Measurements from ENCODE around the gene MACF1. TPM values are rescaled to one million over a fixed set of nuclear protein-coding genes. Genes with fewer than 3 reads are reported as not detected.
"Not testable (repeated sequence)": the region's sequence is repeated elsewhere in the genome, so short reads cannot be mapped to it uniquely, and the experiment has no call there.

The MACF1 gene
- total RNA-seq: 155 TPM

- peak; percentile 57 for ATAC-seq
These were observed at the start of gene MACF1 for GRCh38 chr1:39204441-39205081. Gene MACF1 (plus strand): TSS chr1:39204695. CDS start chr1:39205023, 328 bp downstream.

GRCh38 chr1:39157304-39157703, 47.2 kb upstream of the MACF1 start:
- ATAC-seq: no peak

GRCh38 chr1:39158327-39159086, 46.0 kb upstream of the MACF1 start:
- peak; percentile 29 for ATAC-seq

GRCh38 chr1:39159224-39160036, 45.1 kb upstream of the MACF1 start:
- peak; percentile 88 for ATAC-seq

- no peak for ATAC-seq
These were observed 43.8 kb upstream of the MACF1 start for GRCh38 chr1:39160703-39161102.

GRCh38 chr1:39161811-39162210, 42.7 kb upstream of the MACF1 start:
- not testable (repeated sequence) for ATAC-seq

- no peak for ATAC-seq
These were observed 41.0 kb upstream of the MACF1 start for GRCh38 chr1:39163469-39163868.

GRCh38 chr1:39164256-39164655, 40.2 kb upstream of the MACF1 start:
- ATAC-seq: no peak

GRCh38 chr1:39165049-39165448, 39.4 kb upstream of the MACF1 start:
- no peak for ATAC-seq

- no peak for ATAC-seq
These were observed 39.0 kb upstream of the MACF1 start for GRCh38 chr1:39165488-39165887.

GRCh38 chr1:39167632-39168209, 36.8 kb upstream of the MACF1 start:
- peak; percentile 53 for ATAC-seq

- ATAC-seq: no peak
These were observed 36.0 kb upstream of the MACF1 start for GRCh38 chr1:39168301-39169080.

- no peak for ATAC-seq
These were observed 33.5 kb upstream of the MACF1 start for GRCh38 chr1:39170731-39171667.

- ATAC-seq: no peak
These were observed 31.1 kb upstream of the MACF1 start for GRCh38 chr1:39173119-39173994.

- ATAC-seq: no peak
These were observed 30.5 kb upstream of the MACF1 start for GRCh38 chr1:39173995-39174380.

GRCh38 chr1:39174390-39175081, 30.0 kb upstream of the MACF1 start:
- ATAC-seq: peak; percentile 20

- no peak for ATAC-seq
These were observed 26.8 kb upstream of the MACF1 start for GRCh38 chr1:39177706-39178105.

GRCh38 chr1:39178541-39179431, 25.7 kb upstream of the MACF1 start:
- no peak for ATAC-seq

All from esophagus mucosa (tissue), 1 donor.